Endothelial cell of umbilical vein (primary cell): ENCODE data around the gene KDM3A. TPM values are rescaled to one million over a fixed set of nuclear protein-coding genes. Genes with fewer than 3 reads are reported as not detected.

Source experiments
- BruUV-seq: library from RNA; stranded (reverse); fragments of 400-500 nt; replicated peaks from 2 replicates; lab custom pipeline; 2021; lab: Mats Ljungman, UMichigan
- CTCF ChIA-PET: fragments of 300-600, 350-600 bp; sonication (Branson Sonifier 250); formaldehyde crosslinking; loops from one replicate; lab custom pipeline; 2021; ENCODE audit warnings: antibody characterized with exemption, inconsistent platforms; lab: Charles Lee
- POLR2A ChIA-PET: fragments of 300-600, 350-600 bp; sonication (Branson Sonifier 250); formaldehyde crosslinking; loops from one replicate; lab custom pipeline; 2021; ENCODE audit warnings: antibody characterized with exemption, inconsistent platforms; lab: Charles Lee
- DNase-seq: peaks from one replicate; pipeline ENCODE4 v3.0.0-alpha.2; 2011; ENCODE audit warnings: low read depth, low spot score
- FAIRE-seq: peaks from 2 replicates; lab custom pipeline; 2011; peaks lifted over from hg19 to GRCh38; lab: Jason Lieb, UNC
- H2AFZ ChIP-seq: 2 replicates; pipeline ENCODE4 v1.6.0; 2012; ENCODE audit warnings: low read depth, low read length, control low read depth, inconsistent platforms
- H3K27ac ChIP-seq: 2 replicates; pipeline ENCODE4 v1.5.1; 2011; ENCODE audit warnings: low read depth, mild to moderate bottlenecking, control low read depth, low read length, moderate library complexity; ENCODE audit not compliant: insufficient read depth
- H3K27me3 ChIP-seq, 2 experiments: 2 replicates each; pipeline versions ENCODE4 v1.6.0 to v1.6.1; 2011; ENCODE audit warnings: low read length in 2 of 2, mixed read lengths in 1 of 2; ENCODE audit not compliant: control insufficient read depth in 2 of 2, insufficient read depth in 2 of 2
- H3K36me3 ChIP-seq, 2 experiments: 2 replicates in 1 of 2; 3 replicates in 1 of 2; pipeline ENCODE4 v1.5.1; 2011; ENCODE audit warnings: low read length in 2 of 2, mild to moderate bottlenecking in 1 of 2, moderate library complexity in 1 of 2; ENCODE audit not compliant: control insufficient read depth in 2 of 2, insufficient read depth in 2 of 2; ENCODE audit errors: extremely low read depth in 1 of 2
- H3K4me1 ChIP-seq: 3 replicates; pipeline ENCODE4 v1.5.1; 2011; ENCODE audit warnings: mild to moderate bottlenecking, low read length; ENCODE audit not compliant: control insufficient read depth, insufficient read depth; ENCODE audit errors: extremely low read depth
- H3K4me2 ChIP-seq: 2 replicates; pipeline ENCODE4 v1.6.1; 2011; ENCODE audit warnings: low read length, control low read depth, mixed read lengths; ENCODE audit not compliant: insufficient read depth
- H3K4me3 ChIP-seq, 3 experiments: fragments of 200-600 bp in 1 of 3; sonication (generic), shearing (Covaris generic) in 1 of 3; replicated peaks in 1 of 3; 2 replicates each; pipeline ENCODE4 v1.5.1; 2011 to 2016; ENCODE audit warnings: control low read depth in 3 of 3, low read length in 3 of 3, mild to moderate bottlenecking in 2 of 3, inconsistent platforms in 1 of 3, low read depth in 1 of 3, moderate library complexity in 1 of 3; ENCODE audit not compliant: insufficient read depth in 1 of 3
- H3K79me2 ChIP-seq: 2 replicates; pipeline ENCODE4 v1.6.0; 2012; ENCODE audit warnings: low read length, inconsistent platforms; ENCODE audit not compliant: control insufficient read depth, insufficient read depth
- H3K9ac ChIP-seq: replicated peaks from 2 replicates; pipeline ENCODE3; 2011; ENCODE audit warnings: low read length, control low read depth; ENCODE audit not compliant: insufficient read depth; ENCODE audit errors: extremely low read depth
- H3K9me1 ChIP-seq: replicated peaks from 3 replicates; pipeline ENCODE4 v1.6.0; 2011; ENCODE audit warnings: mild to moderate bottlenecking, low read length; ENCODE audit not compliant: control insufficient read depth, insufficient read depth; ENCODE audit errors: extremely low read depth
- H3K9me3 ChIP-seq: replicated peaks from 2 replicates; pipeline ENCODE4 v1.5.1; 2012; ENCODE audit warnings: low read length, inconsistent platforms; ENCODE audit not compliant: control insufficient read depth, insufficient read depth
- H4K20me1 ChIP-seq: replicated peaks from 2 replicates; pipeline ENCODE3; 2011; ENCODE audit warnings: mild to moderate bottlenecking, low read length; ENCODE audit not compliant: control insufficient read depth, insufficient read depth; ENCODE audit errors: extremely low read depth
- CTCF ChIP-seq, 2 donors: IDR thresholded peaks; 1 replicate in 1 of 2; 2 replicates in 1 of 2; pipeline ENCODE4 v1.5.1; 2011; ENCODE audit warnings: low read length in 2 of 2, mild to moderate bottlenecking in 2 of 2, moderate library complexity in 2 of 2, control low read depth in 1 of 2, inconsistent platforms in 1 of 2, low read depth in 1 of 2; ENCODE audit not compliant: insufficient read depth in 1 of 2; ENCODE audit errors: extremely low read depth in 1 of 2
- EZH2 ChIP-seq: IDR thresholded peaks from 2 replicates; pipeline ENCODE4 v1.6.1; 2012; ENCODE audit warnings: borderline replicate concordance, low read depth, mild to moderate bottlenecking, moderate library complexity, low read length, inconsistent platforms; ENCODE audit not compliant: severe bottlenecking
- FOS ChIP-seq: IDR thresholded peaks from 2 replicates; pipeline ENCODE4 v1.6.1; 2011; ENCODE audit warnings: mild to moderate bottlenecking, low read length, moderate library complexity, borderline replicate concordance; ENCODE audit not compliant: insufficient read depth
- GATA2 ChIP-seq: IDR thresholded peaks from 2 replicates; pipeline ENCODE4 v1.7.0; 2011; ENCODE audit warnings: low read depth, mild to moderate bottlenecking, moderate library complexity, mixed read lengths, low read length; ENCODE audit not compliant: insufficient read length, insufficient read depth
- JUN ChIP-seq: IDR thresholded peaks from 2 replicates; pipeline ENCODE4 v1.6.1; 2011; ENCODE audit warnings: borderline replicate concordance, low read depth; ENCODE audit not compliant: insufficient read length, insufficient read depth
- MYC ChIP-seq: IDR thresholded peaks from one replicate; pipeline ENCODE4 v1.6.1; 2011; ENCODE audit warnings: mild to moderate bottlenecking, low read depth, low read length
- POLR2A ChIP-seq: IDR thresholded peaks from 2 replicates; pipeline ENCODE4 v1.6.1; 2012; ENCODE audit warnings: low read depth, mild to moderate bottlenecking, control low read depth, low read length
- POLR2AphosphoS5 ChIP-seq: IDR thresholded peaks from 2 replicates; pipeline ENCODE4 v1.6.1; 2012; ENCODE audit warnings: low read depth, mild to moderate bottlenecking, control low read depth, low read length, moderate library complexity; ENCODE audit not compliant: insufficient read depth
- dilution Hi-C: fragments of 300-500 bp; cut with MboI; formaldehyde crosslinking; loops from one replicate; pipeline ENCODE4 v1.15.0; 2019; ENCODE audit warnings: low sequenced_read_pairs; ENCODE audit not compliant: extremely low pct_ligation_motif_present
- intact Hi-C: fragments of 100-400 bp; cut with micrococcal nuclease; formaldehyde crosslinking; loops from one replicate; pipeline ENCODE4 v1.10.0; 2022
- polyA plus RNA-seq, 4 experiments: library from polyadenylated mRNA; depleted of rRNA in 3 of 4; stranded (reverse) in 3 of 4; unstranded in 1 of 4; fragments of >200 nt; gene quantifications; 2 replicates each; pipeline versions ENCODE4 v1.2.1 to v1.2.3, GENCODE V29; 2011 to 2012; ENCODE audit warnings: missing spikeins in 1 of 4
- total RNA-seq: library from RNA; stranded (reverse); gene quantifications from 2 replicates; pipeline ENCODE4 v1.2.3, GENCODE V29; 2021
- TF ChIP-seq, protein P1 (sequence below): IDR thresholded peaks from 2 replicates; pipeline ENCODE4 v1.6.1; 2011; ENCODE audit not compliant: insufficient read depth, insufficient read length

Gene KDM3A
- total and polyA plus RNA-seq, 2 donors (not counting 3 experiments of a cell fraction or from before 2014, with no cell fraction given): 13.5 to 29.5 TPM

- Histone ChIP-seq H3K9ac (no peak overlapping the region), H3K9me3 (no peaks in the 10 kb centered on the region), H3K27me3 (peaks cover 8 to 16% of the 10 kb centered on the region in 2 experiments), H3K27ac (no peak overlapping the region), H3K36me3 (no peaks in the 10 kb centered on the region), H3K4me3 (no peak overlapping the region), H4K20me1 (no peaks in the 10 kb centered on the region), H3K79me2 (no peaks in the 10 kb centered on the region), H2AFZ (no peak overlapping the region), H3K9me1 (no peaks in the 10 kb centered on the region), H3K4me1 (no peaks in the 10 kb centered on the region), H3K4me2 (no peak overlapping the region)
- dilution Hi-C loops (no loop called here), intact Hi-C loops (no loop called here)
- ChIA-PET POLR2A (interaction anchor here (0.7 kb wide), 1 partner anchor 14 kb away, joined by 8 read pairs; no protein-coding TSS in a partner anchor), CTCF (interaction anchor here (0.6 kb wide), 1 partner anchor 242 kb away, joined by 3 read pairs; no protein-coding TSS in a partner anchor)
- TF ChIP-seq, protein P1, sequence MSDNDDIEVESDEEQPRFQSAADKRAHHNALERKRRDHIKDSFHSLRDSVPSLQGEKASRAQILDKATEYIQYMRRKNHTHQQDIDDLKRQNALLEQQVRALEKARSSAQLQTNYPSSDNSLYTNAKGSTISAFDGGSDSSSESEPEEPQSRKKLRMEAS: no peak
- TF ChIP-seq POLR2AphosphoS5: no peak
- no peak for TF ChIP-seq JUN
- no peak for TF ChIP-seq EZH2
- no peak for TF ChIP-seq POLR2A
- no peak for TF ChIP-seq GATA2
- TF ChIP-seq MYC: no peak
- no peak for TF ChIP-seq FOS
- no peak for TF ChIP-seq CTCF (IDR thresholded peaks at IDR 0.05; ENCODE audit: extremely low read depth in 1 of 2, insufficient read depth in 1 of 2, low read depth in 1 of 2, low read length in 2 of 2)
- FAIRE-seq (no peak), DNase-seq (no peak)
- no TSS peak for BruUV-seq
These were observed 29.2 kb upstream of the KDM3A start for GRCh38 chr2:86412007-86412406.
